Activated CD4-positive, alpha-beta T cell treated with anti-CD3 and anti-CD28 coated beads for 48 hours (primary cell): ENCODE measurements around the gene ZFP92.
"Not testable (repeated sequence)": the region's sequence is repeated elsewhere in the genome, so short reads cannot be mapped to it uniquely, and the experiment has no call there.

Experiments used
- DNase-seq: peaks from one replicate; pipeline ENCODE4 v3.0.0-alpha.2; 2020

Gene ZFP92, protein sequence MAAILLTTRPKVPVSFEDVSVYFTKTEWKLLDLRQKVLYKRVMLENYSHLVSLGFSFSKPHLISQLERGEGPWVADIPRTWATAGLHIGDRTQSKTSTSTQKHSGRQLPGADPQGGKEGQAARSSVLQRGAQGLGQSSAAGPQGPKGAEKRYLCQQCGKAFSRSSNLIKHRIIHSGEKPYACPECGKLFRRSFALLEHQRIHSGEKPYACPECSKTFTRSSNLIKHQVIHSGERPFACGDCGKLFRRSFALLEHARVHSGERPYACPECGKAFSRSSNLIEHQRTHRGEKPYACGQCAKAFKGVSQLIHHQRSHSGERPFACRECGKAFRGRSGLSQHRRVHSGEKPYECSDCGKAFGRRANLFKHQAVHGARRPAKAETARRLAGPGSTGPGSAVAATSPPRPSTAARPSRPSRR

DNA sequence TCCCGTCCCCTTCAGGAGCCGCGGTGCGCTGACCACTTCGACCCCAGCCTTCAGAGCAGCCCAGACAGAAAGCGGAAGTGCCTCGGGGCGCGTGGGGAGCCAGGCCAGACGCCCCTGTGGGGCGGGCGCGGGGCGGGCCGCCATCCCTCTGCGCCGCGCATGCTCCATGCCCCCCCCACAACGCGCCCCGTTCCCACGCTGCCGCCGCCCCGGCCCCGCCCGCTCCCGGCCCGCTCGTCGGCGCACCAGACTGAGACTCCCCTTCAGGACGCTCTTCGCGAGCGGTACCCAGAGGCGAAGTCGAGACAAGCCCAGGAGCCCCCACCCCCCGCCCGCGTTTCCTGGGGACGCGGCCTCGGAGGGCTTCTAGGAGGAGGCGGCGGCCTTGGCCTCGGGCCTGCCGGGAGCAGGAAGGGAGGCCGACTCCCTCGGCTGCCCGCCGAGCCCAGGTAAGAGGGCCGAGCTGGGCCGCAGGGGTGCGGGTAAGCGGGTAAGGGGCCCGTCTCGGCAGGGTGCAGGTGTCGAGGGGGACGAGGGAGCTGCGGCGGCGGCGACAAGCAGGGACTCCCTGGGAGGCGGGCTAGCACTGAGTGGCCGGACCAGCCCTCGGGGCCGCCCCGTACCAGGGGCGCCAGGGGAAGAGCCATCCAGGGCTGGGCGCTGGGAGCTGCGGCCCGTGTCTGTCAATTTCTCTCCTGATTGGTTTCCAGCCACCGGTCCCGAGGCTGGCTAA is at the start of gene ZFP92:
ZFP92 (plus strand) TSS at position 218 of the 733 bp plus-strand sequence. CDS start 6,851 bp downstream, outside the sequence.
- DNase-seq, result peak; percentile 25

DNA sequence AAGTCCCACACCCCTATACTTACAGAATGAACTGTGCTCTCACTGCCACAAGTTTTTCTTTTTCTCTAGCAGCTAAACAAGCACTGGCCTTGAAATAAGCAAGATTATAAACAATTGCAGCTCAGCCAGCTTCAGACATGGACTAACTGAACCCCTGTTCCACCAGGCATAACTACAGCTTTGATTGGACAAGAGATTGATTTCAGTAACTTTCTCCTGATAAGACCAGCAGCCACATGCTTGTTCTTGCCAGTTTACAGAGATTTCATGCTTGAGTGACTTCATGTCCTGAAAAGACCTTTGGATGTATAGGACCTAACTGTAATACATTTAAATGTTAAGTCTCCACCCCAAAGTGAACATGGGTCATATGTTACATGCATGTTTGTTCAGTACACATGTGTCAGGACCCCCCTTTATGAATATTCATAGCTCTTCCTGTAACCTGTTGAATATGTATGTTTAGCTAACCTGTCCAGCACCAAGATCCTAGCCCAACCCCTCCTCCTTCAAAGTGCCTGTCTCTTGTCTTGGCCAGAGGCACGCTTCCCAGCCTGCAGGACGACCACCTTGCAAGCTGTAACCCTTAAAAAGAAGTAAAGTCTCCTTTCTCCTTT is 49.4 kb upstream of the ZFP92 start:
- DNase-seq, result no peak

DNA sequence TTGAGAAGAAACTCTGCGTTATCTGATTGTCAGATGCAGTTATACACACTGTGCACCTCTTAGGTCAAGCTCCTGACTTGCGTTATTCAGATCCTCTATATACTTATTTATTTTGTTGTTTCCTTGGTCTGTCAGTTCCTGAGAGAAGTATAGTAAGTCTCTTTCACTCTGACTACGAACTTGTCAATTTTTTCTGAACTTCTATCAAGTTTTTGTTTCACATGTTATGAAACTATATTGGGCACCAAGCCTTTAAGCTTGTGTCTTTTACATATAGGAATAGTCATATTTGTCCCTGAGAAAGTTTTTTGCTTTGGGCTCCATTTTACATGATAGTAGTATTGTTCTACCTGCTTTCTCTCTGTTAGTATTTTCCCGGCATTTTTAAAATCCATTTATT is 45.6 kb upstream of the ZFP92 start:
- no peak for DNase-seq

DNA sequence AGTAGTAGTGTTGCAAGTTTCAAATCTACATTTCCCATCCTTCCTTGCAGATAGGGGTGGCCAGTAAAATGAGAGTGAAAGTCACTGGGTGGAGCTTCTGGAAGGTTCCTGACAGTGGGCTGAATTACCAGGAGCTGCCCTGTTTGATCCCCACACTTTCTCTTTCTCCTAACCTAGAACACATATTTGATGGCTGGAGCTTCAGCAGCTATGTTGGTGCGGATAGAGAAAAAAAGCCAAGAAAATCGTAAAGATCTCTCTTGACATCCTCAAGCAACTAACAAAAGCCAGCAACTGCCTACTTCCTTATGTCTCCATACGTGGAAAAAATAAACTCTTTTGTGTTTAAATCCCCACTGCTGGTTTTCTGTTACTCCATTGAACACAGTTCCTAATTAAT is 45.2 kb upstream of the ZFP92 start:
- DNase-seq, result no peak

DNA sequence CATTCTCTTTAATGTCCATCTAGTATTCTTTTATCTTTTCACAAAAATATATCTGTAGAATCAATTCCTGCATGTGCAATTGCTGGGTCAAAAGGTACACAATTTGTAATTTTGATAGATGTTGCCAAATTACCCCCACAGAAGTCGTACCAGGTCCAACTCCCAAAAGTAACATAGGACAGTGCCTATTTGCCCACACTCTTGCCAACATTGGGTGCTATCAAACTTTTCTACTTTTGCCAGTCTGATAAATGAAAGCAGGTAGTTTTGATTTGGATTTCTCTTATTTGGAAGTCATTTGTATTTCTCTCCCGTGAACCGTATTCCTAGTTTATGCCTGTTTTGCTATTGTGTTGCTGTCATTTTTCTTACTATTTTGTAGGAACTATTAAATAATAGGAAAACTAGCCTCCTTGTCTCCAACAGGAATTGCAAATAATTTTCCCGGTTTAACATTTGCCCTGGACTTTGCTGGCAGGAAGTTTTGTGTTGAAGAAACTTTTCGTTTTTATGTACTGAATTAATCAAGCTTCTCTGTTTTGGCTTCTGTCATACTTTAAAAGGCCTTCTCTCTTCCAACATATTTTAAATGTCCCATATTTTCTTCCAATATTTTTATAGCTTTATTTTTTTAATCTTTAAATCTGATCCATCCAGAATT is 44.3 kb upstream of the ZFP92 start:
- no peak for DNase-seq

DNA sequence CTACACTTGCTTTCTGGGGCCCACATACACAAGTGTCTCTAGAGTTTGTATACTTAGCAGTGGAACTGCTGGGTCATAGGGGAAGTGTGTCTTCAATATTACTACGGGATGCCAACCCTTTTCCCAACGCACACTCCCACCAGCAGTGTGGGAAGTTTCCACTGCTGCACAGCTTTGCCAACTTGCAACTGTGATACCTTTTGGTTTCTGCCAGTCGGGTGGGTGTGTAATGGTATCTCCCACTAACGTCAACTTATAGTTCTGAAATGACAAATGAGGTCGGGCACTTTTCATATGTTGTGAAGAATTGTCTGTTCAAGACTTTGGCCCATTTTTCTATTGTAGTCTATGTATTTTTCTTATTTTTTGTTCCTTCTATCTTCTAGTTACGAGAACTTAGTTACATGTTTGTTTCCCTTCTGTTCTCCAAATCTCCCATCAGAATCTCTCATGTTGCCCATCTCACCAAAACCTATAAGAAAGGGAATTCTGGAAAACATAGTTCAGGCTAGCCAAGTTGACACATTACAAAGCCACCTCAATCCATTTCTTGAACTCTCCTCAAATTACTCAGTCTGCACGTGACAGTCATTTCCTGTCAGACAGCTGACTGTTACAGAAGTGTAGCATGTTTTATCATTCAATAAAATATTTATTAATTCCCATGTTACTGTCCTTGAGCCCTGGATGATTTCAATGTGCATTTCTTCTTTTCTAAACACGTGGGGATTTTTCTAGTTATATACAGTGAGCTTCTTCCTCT is 40.8 kb upstream of the ZFP92 start:
- DNase-seq, result peak; percentile 5

DNA sequence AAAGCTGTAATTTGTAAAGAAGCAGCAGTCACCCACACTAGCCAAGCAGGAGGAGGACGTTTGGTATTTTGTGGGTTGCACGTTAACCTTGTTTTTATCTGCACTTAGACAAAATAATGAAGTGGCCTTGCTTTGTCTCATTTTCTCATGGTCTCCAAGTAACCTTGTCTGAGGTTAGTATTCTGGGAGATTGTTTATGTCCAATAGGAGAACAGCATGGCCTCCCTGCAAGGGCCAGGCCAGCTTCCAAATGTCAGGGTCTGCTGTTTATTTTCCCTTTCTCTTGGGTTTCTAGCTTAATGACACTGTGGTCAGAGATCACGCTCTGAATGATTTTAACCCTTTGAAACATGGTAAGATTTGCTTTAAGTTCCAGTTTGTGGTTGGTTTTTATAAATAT is 40.0 kb upstream of the ZFP92 start:
- no peak for DNase-seq

DNA sequence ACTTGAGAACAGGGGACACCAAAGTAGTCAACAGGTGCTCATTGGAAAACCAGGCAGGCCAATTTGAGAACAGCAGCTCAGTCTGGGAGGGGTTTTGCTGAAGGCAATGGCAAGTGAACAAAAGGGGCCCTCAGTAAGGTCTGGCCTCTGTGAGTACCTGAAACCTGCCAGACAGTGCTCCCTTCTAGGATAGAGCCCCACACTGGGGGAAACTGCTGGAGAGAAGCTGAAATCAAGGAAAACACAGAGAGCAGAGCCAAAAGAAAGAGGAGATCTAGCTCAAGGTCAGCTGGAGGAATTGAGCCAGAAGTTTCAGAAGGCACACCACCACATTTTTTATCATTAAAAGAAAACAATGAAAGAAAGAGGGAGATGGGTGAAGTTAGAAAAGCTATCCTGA is 38.3 kb upstream of the ZFP92 start:
- no peak for DNase-seq

DNA sequence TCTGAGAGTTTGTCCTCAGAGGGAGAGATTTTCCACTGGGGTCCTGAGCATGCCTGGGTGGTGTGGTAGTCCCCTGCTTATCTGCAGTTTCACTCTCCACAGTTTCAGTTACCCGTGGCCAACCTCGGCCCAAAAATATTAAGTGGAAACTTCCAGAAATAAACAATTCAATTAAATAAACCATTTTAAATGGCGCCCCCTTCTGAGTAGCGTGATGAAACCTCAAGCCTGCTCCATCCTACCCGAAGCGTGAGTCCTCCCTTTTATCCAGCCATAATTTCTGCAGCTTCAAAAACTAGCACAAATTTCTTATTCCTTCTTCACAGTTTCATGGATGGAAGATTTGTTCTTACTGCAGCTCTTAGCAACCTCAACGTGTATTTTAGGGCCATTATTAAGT is 36.8 kb upstream of the ZFP92 start:
- no peak for DNase-seq

DNA sequence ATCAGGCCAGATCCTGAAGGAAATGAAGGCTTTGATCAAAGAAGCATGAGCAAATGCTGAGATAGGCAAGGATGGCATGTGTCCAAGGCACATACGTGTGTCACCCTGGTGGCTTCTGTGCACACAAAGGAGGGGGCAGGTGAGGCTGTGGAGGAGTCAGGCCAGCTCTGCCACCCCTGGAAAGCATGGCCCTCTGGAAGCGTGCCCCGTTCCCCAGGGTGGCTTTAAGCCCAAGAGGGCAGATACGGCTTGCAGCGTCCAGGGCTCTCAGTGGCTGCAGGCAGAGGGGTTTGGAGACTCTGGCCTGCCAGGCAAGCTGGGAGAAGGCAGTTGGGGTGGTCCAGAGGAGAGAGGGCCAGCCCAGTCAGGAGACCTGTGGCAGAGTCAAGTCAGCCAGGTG is 35.7 kb upstream of the ZFP92 start:
- no peak for DNase-seq

DNA sequence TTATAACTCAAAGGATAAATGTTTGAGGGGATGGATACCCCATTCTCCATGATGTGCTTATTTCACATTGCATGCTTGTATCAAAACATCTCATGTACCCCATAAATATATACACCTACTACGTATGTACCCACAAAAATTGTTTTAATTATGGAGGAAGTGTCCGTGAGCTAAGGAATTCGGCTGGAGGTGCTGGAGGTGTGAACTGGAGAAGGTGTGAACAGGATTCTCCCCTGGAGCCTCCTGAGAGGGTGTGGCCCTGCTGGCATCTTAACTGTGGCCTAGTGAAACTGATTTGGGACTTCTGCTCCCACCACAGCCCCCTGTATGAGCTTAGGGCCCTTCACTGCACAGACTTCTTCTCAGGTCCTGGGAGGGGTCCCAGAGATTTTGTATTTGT is 33.5 kb upstream of the ZFP92 start:
- no peak for DNase-seq

DNA sequence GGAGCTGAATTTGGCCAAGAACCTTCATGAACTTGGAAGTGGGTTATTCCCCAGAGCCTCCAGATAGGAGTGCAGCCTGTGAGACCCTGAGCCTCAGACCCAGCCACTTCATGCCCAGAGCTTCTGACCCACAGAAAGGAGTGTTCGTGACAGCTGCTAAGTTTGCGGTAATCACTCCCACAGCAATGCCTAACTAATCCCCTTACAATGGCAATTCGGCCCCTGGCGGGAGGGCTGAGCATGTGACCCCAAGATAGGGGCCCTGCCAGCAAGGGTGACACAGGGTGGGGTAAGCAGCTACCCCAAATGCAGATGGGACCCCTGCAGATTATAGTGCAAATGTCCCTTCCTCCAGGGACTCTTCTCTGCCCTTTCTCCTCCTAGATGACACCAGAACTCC is 32.7 kb upstream of the ZFP92 start:
- DNase-seq, result no peak

DNA sequence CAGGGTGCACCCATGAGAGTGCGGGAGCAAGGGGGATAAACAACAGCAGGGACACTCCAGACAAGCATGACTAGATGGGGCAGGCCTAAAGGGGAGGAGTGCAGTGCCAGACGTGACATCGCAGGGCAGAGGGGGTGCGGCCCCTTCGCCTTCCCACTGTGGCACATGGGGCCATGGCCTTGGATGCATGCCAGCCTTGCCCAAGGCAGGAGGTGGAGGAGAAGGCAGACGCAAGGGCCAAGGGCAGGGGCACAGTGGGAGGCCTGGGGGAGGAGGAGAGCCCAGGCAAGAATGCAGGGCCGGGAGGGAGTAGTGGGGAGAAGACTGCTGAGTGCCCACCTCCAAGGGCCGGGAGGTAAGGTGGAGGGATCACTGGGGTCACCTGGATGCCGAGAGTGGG is 31.8 kb upstream of the ZFP92 start:
- no peak for DNase-seq

DNA sequence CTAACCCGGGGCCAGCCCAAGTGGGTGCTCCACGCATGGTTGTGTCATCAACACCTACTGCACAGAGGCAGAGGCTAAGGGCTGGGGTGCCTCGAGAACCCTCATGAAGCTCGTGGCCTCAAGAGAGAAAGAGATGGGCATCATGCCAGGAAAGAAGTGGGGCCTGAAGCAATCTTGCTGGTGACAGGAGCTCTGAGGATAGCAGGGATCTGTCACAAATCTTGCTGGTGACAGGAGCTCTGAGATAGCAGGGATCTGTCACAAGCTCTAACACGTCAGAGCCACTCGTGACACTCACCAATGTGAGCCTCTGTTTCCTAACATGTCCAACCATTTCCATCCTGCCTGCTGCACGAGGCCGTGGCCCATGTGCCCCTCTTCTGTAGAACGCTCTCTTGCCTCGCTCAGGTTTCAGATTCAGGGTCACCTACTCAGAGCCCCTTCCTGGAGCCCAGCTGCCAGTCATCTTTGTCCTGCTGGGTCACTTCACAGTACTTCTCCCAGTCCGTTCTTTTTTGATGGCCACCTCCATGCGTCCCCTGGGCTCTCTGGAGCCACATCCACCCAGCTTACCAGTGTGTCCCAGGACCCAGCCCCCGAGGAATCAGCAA is 31.2 kb upstream of the ZFP92 start:
- no peak for DNase-seq

DNA sequence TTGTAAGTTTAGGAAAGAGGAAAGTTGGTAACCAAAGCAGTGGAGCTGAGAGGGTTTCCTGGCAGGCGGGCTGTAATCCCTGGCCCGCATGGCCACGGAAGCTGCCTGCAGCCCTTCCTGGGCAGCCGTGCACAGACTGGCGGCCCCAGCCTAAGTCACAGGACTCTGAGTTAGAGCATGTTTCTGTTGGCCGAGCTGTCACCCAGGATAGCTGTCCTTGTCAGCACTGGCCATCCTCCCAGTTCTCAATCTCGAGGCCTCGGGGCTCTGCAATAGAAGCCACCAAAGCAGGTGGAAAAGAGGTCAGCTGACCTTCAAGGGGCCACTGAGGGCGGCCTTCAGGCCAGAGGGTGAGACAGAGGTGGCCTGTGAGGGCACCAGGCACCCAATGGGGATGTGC is 30.6 kb upstream of the ZFP92 start:
- DNase-seq, result no peak

DNA sequence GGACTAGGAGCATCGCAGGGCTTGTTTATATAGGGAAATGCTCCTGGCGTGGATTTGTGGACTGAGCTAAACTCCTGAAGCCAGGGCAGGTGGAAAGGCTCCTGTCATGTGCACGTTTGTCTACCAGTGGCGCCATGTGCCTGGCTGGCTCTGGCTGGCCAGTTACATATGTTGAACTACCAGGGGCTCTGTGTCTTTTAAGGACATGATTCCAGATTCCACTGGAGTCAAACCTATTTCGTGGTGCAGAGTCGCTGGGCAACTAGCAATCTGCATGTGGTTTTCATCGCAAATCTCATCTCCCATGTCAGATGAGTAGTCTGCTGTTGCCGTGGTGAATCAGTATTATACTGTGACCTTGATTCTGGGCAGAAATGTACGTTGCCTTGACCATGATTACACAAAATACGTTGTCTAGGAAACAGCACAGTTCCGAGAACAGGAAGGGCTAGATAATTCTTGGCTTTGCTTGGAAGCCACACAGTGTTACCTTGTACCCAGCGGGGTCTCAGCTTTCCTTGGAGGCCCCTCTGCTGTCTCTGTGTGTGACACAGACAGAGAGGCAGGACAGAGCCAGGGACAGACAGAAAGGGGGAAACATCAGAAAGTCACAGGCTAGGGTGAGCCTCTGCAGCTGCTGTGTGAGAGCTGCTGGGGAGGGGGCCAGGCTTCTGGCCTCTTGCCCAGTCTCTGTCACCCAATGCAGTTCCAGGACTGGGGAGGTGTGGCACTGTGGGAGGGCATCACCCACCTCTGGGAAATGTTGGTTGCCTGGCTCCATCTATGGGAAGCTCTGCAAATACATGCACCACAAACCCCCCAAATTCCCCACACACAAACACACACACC is 29.4 kb upstream of the ZFP92 start:
- DNase-seq, result peak; percentile 27

DNA sequence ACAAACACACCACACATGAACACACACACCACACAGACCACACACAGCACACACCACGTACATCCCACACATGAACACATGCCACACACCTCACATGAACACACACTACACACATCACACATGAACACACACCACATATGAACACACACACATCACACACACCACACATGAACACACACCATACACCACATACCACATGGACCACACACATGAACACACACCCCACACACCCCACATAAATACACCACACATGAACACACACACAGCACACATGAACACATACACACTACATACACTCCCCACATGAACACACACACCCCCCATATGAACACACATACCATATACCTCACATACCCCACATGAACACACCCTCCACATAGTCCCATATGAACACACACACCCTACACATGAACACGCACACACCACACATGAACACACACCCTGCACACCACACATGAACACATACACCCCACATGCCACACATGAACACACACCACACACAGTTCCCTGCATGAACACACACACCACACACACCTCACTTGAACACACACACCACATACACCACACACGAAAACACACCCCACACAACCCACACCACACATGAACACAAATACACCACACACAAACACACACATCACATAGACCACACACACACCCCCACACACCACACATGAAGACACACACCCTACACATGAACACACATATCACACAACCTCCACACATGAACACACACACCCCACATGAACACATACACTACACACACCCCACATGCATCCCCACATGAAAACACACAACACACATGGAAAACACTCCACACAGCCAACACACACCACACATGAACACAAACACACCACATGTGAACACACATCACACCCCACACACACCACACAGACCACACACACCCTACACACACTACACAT is 28.4 kb upstream of the ZFP92 start:
- no peak for DNase-seq

DNA sequence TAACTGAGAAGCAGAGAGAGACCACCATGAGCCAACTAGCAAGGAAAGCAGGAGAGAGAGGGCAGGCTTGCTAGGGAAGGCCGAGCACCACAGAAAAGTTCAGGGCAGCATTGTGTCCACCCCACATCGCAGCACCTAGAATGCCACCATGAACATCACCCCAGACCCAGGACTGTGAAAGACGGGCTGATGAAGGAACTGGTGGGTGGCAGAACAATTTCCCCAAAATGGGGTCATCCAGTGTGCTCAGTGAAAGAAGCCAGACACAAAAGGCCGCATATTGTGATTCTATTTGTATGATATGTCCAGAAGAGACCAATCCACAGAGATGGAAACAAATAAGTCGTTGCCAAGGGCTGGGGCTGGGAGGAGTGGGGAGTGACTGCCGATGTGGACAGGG is 26.9 kb upstream of the ZFP92 start:
- DNase-seq, result no peak

DNA sequence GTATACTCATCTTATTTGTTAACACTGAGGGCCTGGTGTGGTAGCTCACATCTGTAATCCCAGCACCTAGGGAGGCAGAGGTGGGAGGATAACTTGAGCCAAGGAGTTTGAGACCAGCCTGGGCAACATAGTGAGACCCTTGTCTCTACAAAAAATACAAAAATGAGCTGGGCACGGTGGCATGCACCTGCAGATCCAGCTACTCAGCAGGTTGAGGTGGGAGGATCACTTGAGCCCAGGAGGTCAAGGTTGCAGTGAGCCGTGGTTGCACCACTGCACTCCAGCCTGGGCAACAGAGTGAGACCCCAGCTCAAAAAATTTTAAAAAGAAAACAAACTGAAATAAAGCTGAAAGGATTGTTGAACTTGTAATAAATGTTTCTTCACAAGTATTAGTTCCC is 26.3 kb upstream of the ZFP92 start:
- not testable (repeated sequence) for DNase-seq

DNA sequence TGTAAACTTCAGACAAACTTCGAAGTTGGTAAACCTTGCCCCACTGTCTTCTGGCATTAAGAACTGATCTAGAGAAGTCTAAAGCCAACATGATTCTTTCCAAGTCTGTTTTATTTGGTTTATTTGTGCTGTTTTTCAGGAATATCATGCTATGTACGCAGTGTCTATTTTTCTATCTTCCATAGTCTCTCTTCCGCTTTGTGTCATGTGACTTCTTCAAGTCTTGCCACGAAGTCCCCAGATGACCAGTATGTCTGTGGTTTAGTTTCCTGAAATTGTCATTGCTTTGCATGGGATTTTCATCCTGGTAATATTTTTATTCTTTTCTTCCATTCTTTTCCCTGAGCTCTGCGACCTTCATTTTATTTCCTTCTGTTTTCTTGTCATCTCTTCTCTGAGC is 25.2 kb upstream of the ZFP92 start:
- no peak for DNase-seq
